Right atrium auricular region (tissue), 2 donors: Measurements from ENCODE around the gene ST14. TPM values are rescaled to one million over a fixed set of nuclear protein-coding genes. Genes with fewer than 3 reads are reported as not detected.

Experiments
- DNase-seq: peaks from one replicate; pipeline ENCODE4 v3.0.0-alpha.2; 2019; ENCODE audit warnings: low spot score
- H3K27ac ChIP-seq, 2 donors: fragments of 200-600 bp; sonication (generic); 1 replicate in 1 of 2; 2 replicates in 1 of 2; pipeline ENCODE4 v1.5.1; 2016 to 2019
- H3K27me3 ChIP-seq, 2 donors: fragments of 200-600 bp; sonication (generic); one replicate each; pipeline versions ENCODE4 v1.5.1 to v1.6.0; 2017 to 2019
- H3K36me3 ChIP-seq: fragments of 200-600 bp; sonication (generic); one replicate; pipeline ENCODE4 v1.5.1; 2016
- H3K4me1 ChIP-seq, 2 donors: fragments of 200-600 bp; sonication (generic); one replicate each; pipeline versions ENCODE4 v1.5.1 to v1.6.0; 2017 to 2019
- H3K4me3 ChIP-seq, 2 donors: fragments of 200-600 bp; sonication (generic); 1 replicate in 1 of 2; 2 replicates in 1 of 2; pipeline ENCODE4 v1.5.1; 2017 to 2019; ENCODE audit warnings: mild to moderate bottlenecking in 1 of 2, moderate library complexity in 1 of 2
- H3K9me3 ChIP-seq, 2 donors: fragments of 200-600 bp; sonication (generic); one replicate each; pipeline ENCODE4 v1.5.1; 2019
- total RNA-seq, 2 donors: library from RNA; depleted of rRNA; stranded (reverse); fragments of >200 nt; gene quantifications; one replicate each; pipeline ENCODE4 v1.1.0, GENCODE V29; 2016
- TF ChIP-seq, protein P1 (sequence below), 2 donors: fragments of 200-600 bp; sonication (generic); IDR thresholded peaks; one replicate each; pipeline ENCODE4 v1.5.1; 2019; ENCODE audit warnings: antibody characterized with exemption in 2 of 2

Gene ST14
- total RNA-seq, 2 donors from 2014 or later = 0.85 to 6.0 TPM

GRCh38 chr11:130164221-130164570 is 4.6 kb downstream of the ST14 start:
- no peak for DNase-seq
- peaks cover 0 to 7% of the 10 kb centered on the region in 2 donors for H3K27me3 ChIP-seq

GRCh38 chr11:130165601-130166456 is 6.2 kb downstream of the ST14 start:
- H3K9me3 ChIP-seq = no peaks in the 10 kb centered on the region
- no peak overlapping the region for H3K27ac ChIP-seq
- TF ChIP-seq, protein P1, sequence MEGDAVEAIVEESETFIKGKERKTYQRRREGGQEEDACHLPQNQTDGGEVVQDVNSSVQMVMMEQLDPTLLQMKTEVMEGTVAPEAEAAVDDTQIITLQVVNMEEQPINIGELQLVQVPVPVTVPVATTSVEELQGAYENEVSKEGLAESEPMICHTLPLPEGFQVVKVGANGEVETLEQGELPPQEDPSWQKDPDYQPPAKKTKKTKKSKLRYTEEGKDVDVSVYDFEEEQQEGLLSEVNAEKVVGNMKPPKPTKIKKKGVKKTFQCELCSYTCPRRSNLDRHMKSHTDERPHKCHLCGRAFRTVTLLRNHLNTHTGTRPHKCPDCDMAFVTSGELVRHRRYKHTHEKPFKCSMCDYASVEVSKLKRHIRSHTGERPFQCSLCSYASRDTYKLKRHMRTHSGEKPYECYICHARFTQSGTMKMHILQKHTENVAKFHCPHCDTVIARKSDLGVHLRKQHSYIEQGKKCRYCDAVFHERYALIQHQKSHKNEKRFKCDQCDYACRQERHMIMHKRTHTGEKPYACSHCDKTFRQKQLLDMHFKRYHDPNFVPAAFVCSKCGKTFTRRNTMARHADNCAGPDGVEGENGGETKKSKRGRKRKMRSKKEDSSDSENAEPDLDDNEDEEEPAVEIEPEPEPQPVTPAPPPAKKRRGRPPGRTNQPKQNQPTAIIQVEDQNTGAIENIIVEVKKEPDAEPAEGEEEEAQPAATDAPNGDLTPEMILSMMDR (IDR thresholded peaks at IDR 0.05) = no peak
- H3K36me3 ChIP-seq = no peaks in the 10 kb centered on the region
- H3K4me1 ChIP-seq = peaks cover 0 to 10% of the 10 kb centered on the region in 2 donors
- no peak overlapping the region for H3K4me3 ChIP-seq
- H3K27me3 ChIP-seq = no peaks in the 10 kb centered on the region
- DNase-seq = no peak

More at GRCh38 chr11:130164221-130164570, 4.6 kb downstream of the ST14 start:
- Histone ChIP-seq H3K36me3 (no peaks in the 10 kb centered on the region), H3K4me3 (no peak overlapping the region), H3K27ac (no peak overlapping the region), H3K9me3 (no peaks in the 10 kb centered on the region), H3K4me1 (peaks cover 0 to 25% of the 10 kb centered on the region in 2 donors)
- TF ChIP-seq, protein P1 (IDR thresholded peaks at IDR 0.05) = no peak

- Histone ChIP-seq H3K4me3 (no peak overlapping the region), H3K36me3 (no peaks in the 10 kb centered on the region), H3K4me1 (peaks cover 0 to 7% of the 10 kb centered on the region in 2 donors), H3K9me3 (no peaks in the 10 kb centered on the region), H3K27ac (no peak overlapping the region), H3K27me3 (no peaks in the 10 kb centered on the region)
- DNase-seq = no peak
- TF ChIP-seq, protein P1 (IDR thresholded peaks at IDR 0.05) = no peak
Observed at GRCh38 chr11:130166457-130166784, 6.8 kb downstream of the ST14 start.

DNA sequence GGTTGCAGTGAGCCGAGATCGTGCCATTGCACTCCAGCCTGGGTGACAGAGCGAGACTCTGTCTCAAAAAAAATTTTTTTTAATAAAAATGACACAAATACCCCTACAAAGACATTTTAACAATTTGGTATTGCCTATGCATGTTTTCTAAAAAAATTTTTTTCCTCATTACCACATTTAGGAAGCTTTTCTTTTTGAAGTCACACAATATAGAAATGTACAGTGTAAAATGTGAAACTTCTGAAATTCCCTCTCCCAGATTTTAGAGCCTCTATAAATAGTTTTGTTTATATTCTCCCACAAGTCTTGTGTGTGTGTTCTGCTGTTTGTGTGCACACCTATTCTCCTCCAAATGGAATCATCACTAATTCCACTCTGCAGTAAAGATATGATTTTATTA is 7.6 kb downstream of the ST14 start:
- no peaks in the 10 kb centered on the region for H3K27me3 ChIP-seq
- TF ChIP-seq, protein P1 (IDR thresholded peaks at IDR 0.05) = no peak
- H3K9me3 ChIP-seq = no peaks in the 10 kb centered on the region
- H3K4me1 ChIP-seq = peaks cover 0 to 7% of the 10 kb centered on the region in 2 donors
- no peak overlapping the region for H3K4me3 ChIP-seq
- H3K27ac ChIP-seq = no peak overlapping the region
- H3K36me3 ChIP-seq = no peaks in the 10 kb centered on the region
- DNase-seq = no peak

GRCh38 chr11:130168105-130168504 is 8.5 kb downstream of the ST14 start:
- no peaks in the 10 kb centered on the region for H3K27me3 ChIP-seq
- no peak overlapping the region for H3K27ac ChIP-seq
- peaks cover 0 to 7% of the 10 kb centered on the region in 2 donors for H3K4me1 ChIP-seq
- H3K4me3 ChIP-seq = no peak overlapping the region
- no peaks in the 10 kb centered on the region for H3K9me3 ChIP-seq
- DNase-seq = no peak
- no peaks in the 10 kb centered on the region for H3K36me3 ChIP-seq
- TF ChIP-seq, protein P1 (IDR thresholded peaks at IDR 0.05) = no peak

- no peak for DNase-seq
- TF ChIP-seq, protein P1 (IDR thresholded peaks at IDR 0.05) = no peak
- H3K4me3 ChIP-seq = no peak overlapping the region
- peaks cover 0 to 8% of the 10 kb centered on the region in 2 donors for H3K9me3 ChIP-seq
- no peaks in the 10 kb centered on the region for H3K4me1 ChIP-seq
- no peaks in the 10 kb centered on the region for H3K36me3 ChIP-seq
- no peaks in the 10 kb centered on the region for H3K27me3 ChIP-seq
- H3K27ac ChIP-seq = no peak overlapping the region
Observed at GRCh38 chr11:130170345-130170744, 10.8 kb downstream of the ST14 start.
